HG03175 (cell line): Measurements from ENCODE around the gene ELOA.
A peak's percentile ranks its signal among the peaks of the same experiment; 100 is the strongest.
"Not testable (repeated sequence)": the region's sequence is repeated elsewhere in the genome, so short reads cannot be mapped to it uniquely, and the experiment has no call there.

ENCODE experiments used
- ATAC-seq: cut with Tn5 transposase; IDR thresholded peaks from one replicate; pipeline ENCODE4 v1.9.1; 2021; ENCODE audit warnings: mild to moderate bottlenecking, moderate library complexity; ENCODE audit not compliant: unreplicated experiment

The ELOA gene

GRCh38 chr1:23732363-23733224 is 10.7 kb upstream of the ELOA start:
- no peak for ATAC-seq

- ATAC-seq: not testable (repeated sequence)
These were observed 10.0 kb upstream of the ELOA start for GRCh38 chr1:23733281-23733680.

- no peak for ATAC-seq
These were observed 6.7 kb upstream of the ELOA start for GRCh38 chr1:23736437-23737134.

GRCh38 chr1:23741609-23742008 is 1.7 kb upstream of the ELOA start:
- no peak for ATAC-seq

- peak; percentile 22 for ATAC-seq
These were observed 493 bp upstream of the ELOA start for GRCh38 chr1:23742670-23743286.

- ATAC-seq: no peak
These were observed 2.2 kb downstream of the ELOA start for GRCh38 chr1:23745515-23745914.

- no peak for ATAC-seq
These were observed 4.7 kb downstream of the ELOA start for GRCh38 chr1:23748016-23748415.

GRCh38 chr1:23751050-23751814 is 8.0 kb downstream of the ELOA start:
- no peak for ATAC-seq

- no peak for ATAC-seq
These were observed 8.5 kb downstream of the ELOA start for GRCh38 chr1:23751815-23752200.

- no peak for ATAC-seq
These were observed 9.6 kb downstream of the ELOA start for GRCh38 chr1:23752909-23753308.

GRCh38 chr1:23756676-23757075 is 13.4 kb downstream of the ELOA start:
- no peak for ATAC-seq

- no peak for ATAC-seq
These were observed 14.5 kb downstream of the ELOA start for GRCh38 chr1:23757812-23758211.

GRCh38 chr1:23759277-23759676 is 16.0 kb downstream of the ELOA start:
- ATAC-seq: no peak

GRCh38 chr1:23763041-23763577 is 19.8 kb downstream of the ELOA start:
- no peak for ATAC-seq

GRCh38 chr1:23768733-23769132 is 25.5 kb downstream of the ELOA start:
- ATAC-seq: no peak

GRCh38 chr1:23772049-23772853 is 29.0 kb downstream of the ELOA start:
- no peak for ATAC-seq

- no peak for ATAC-seq
These were observed 29.6 kb downstream of the ELOA start for GRCh38 chr1:23772854-23773242.

- ATAC-seq: no peak
These were observed 31.1 kb downstream of the ELOA start for GRCh38 chr1:23774174-23774880.

GRCh38 chr1:23776217-23776616 is 32.9 kb downstream of the ELOA start:
- ATAC-seq: no peak
